Uterine smooth muscle cell (primary cell): ENCODE measurements around the gene L3HYPDH. TPM values are rescaled to one million over a fixed set of nuclear protein-coding genes. Genes with fewer than 3 reads are reported as not detected.

ENCODE experiments used
- total RNA-seq: library from RNA; depleted of rRNA; stranded (reverse); fragments of >200 nt; gene quantifications from 2 replicates; pipeline ENCODE4 v1.2.3, GENCODE V29; 2014

Gene L3HYPDH
- total RNA-seq, result 43.9 and 60.9 TPM in 2 replicates

GRCh38 chr14:59483819-59484638, at the start of gene L3HYPDH, which contains the start of gene JKAMP:
TSS of gene L3HYPDH (minus strand) at chr14:59484408. CDS start at chr14:59484316, 92 bp downstream.
TSS of gene JKAMP (plus strand) at chr14:59484517. CDS start at chr14:59484590, 73 bp downstream.

GRCh38 chr14:59465316-59466135, 18.7 kb downstream of the L3HYPDH start, which contains the start of gene GPR135:
TSS of gene GPR135 (minus strand) at chr14:59465380. CDS start at chr14:59465226, 154 bp downstream.

Other genes starting within 250 kb of the L3HYPDH start
- 2.2 and 3.0 TPM in 2 replicates for gene GPR135, start 19.0 kb downstream of the L3HYPDH start, total RNA-seq
- 92.6 and 123 TPM in 2 replicates for gene JKAMP, start 109 bp upstream of the L3HYPDH start, total RNA-seq
- not detected in 2 replicates for gene CCDC175, start 92.4 kb upstream of the L3HYPDH start, total RNA-seq